MCF 10A (cell line): ENCODE measurements around the gene ZFYVE9. TPM values are rescaled to one million over a fixed set of nuclear protein-coding genes. Genes with fewer than 3 reads are reported as not detected.
A peak's percentile ranks its signal among the peaks of the same experiment; 100 is the strongest.

Source experiments
- BruUV-seq: library from RNA; stranded (reverse); fragments of 400-500 nt; replicated peaks from 2 replicates; lab custom pipeline; 2021; lab: Mats Ljungman, UMichigan
- CTCF ChIA-PET: fragments of 300-600 bp; sonication (Branson Sonifier 250); formaldehyde crosslinking; extraction: SDS; loops from one replicate; lab custom pipeline; 2021; ENCODE audit warnings: antibody characterized with exemption, inconsistent platforms; lab: Yijun Ruan, JAX
- POLR2A ChIA-PET: fragments of 300-600, 350-650 bp; sonication (Branson Sonifier 250); formaldehyde crosslinking; extraction: SDS; loops from one replicate; lab custom pipeline; 2020; ENCODE audit warnings: antibody characterized with exemption, inconsistent platforms; lab: Yijun Ruan, JAX
- DNase-seq: peaks from one replicate; pipeline ENCODE4 v3.0.0-alpha.2; 2018; ENCODE audit not compliant: unreplicated experiment
- H3K27ac Mint-ChIP-seq: one replicate; pipeline ENCODE4 v1.8.0; 2022; ENCODE audit warnings: mild to moderate bottlenecking, low read depth, mixed read lengths; ENCODE audit not compliant: unreplicated experiment
- H3K27me3 Mint-ChIP-seq: one replicate; pipeline ENCODE4 v1.8.0; 2022; ENCODE audit warnings: mixed read lengths; ENCODE audit not compliant: insufficient read depth, unreplicated experiment
- H3K36me3 Mint-ChIP-seq: one replicate; pipeline ENCODE4 v1.8.0; 2022; ENCODE audit warnings: mild to moderate bottlenecking, moderate library complexity, mixed read lengths; ENCODE audit not compliant: insufficient read depth, unreplicated experiment
- H3K4me1 Mint-ChIP-seq: one replicate; pipeline ENCODE4 v1.8.0; 2022; ENCODE audit warnings: mixed read lengths; ENCODE audit not compliant: insufficient read depth, unreplicated experiment
- H3K4me3 Mint-ChIP-seq: one replicate; pipeline ENCODE4 v1.8.0; 2022; ENCODE audit warnings: mild to moderate bottlenecking, moderate library complexity, mixed read lengths; ENCODE audit not compliant: unreplicated experiment
- H3K9me3 Mint-ChIP-seq: one replicate; pipeline ENCODE4 v1.8.0; 2022; ENCODE audit warnings: mixed read lengths; ENCODE audit not compliant: unreplicated experiment
- intact Hi-C: fragments of 100-400 bp; cut with micrococcal nuclease; formaldehyde crosslinking; loops from 2 replicates; pipeline ENCODE4 v1.14.1; 2022
- total RNA-seq: library from RNA; stranded (reverse); gene quantifications from 2 replicates; pipeline ENCODE4 v1.2.3, GENCODE V29; 2022
- TF ChIP-seq, protein P1 (sequence below): fragments of 200-600 bp; IDR thresholded peaks from one replicate; pipeline ENCODE4 v1.8.0; 2022; ENCODE audit warnings: antibody characterized with exemption, mild to moderate bottlenecking; ENCODE audit not compliant: unreplicated experiment

The ZFYVE9 gene
- total RNA-seq, 1 experiment from 2014 or later = 23.9 TPM

DNA sequence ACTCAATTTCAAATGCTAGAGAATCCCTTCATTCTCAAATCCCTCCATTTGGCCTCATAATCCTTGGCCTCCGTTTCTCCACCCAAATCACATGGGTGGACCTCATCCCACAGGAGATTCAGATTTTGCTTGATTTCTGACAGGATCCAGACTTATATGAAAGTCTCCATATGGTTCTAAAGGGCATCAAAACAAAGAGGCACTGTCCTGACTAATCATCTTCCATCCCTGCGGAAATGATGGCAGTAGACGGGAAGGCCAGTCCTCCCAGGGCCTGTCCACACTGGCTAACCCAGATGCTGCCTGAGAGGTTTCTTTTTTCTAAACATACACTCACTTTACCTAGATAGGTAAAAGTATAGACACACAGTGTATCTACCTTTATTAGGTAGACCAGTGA lies 243.5 kb downstream of the ZFYVE9 start:
- Mint-ChIP-seq H3K9me3 (no peaks in the 10 kb centered on the region), H3K27ac (no peak overlapping the region), H3K4me1 (no peaks in the 10 kb centered on the region), H3K27me3 (no peaks in the 10 kb centered on the region), H3K4me3 (no peak overlapping the region), H3K36me3 (peaks cover 42% of the 10 kb centered on the region)
- ChIA-PET CTCF (no interaction called here), POLR2A (no interaction called here)
- DNase-seq = no peak
- TF ChIP-seq, protein P1, sequence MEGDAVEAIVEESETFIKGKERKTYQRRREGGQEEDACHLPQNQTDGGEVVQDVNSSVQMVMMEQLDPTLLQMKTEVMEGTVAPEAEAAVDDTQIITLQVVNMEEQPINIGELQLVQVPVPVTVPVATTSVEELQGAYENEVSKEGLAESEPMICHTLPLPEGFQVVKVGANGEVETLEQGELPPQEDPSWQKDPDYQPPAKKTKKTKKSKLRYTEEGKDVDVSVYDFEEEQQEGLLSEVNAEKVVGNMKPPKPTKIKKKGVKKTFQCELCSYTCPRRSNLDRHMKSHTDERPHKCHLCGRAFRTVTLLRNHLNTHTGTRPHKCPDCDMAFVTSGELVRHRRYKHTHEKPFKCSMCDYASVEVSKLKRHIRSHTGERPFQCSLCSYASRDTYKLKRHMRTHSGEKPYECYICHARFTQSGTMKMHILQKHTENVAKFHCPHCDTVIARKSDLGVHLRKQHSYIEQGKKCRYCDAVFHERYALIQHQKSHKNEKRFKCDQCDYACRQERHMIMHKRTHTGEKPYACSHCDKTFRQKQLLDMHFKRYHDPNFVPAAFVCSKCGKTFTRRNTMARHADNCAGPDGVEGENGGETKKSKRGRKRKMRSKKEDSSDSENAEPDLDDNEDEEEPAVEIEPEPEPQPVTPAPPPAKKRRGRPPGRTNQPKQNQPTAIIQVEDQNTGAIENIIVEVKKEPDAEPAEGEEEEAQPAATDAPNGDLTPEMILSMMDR = no peak
- intact Hi-C loops = no loop called here
- no TSS peak for BruUV-seq

DNA sequence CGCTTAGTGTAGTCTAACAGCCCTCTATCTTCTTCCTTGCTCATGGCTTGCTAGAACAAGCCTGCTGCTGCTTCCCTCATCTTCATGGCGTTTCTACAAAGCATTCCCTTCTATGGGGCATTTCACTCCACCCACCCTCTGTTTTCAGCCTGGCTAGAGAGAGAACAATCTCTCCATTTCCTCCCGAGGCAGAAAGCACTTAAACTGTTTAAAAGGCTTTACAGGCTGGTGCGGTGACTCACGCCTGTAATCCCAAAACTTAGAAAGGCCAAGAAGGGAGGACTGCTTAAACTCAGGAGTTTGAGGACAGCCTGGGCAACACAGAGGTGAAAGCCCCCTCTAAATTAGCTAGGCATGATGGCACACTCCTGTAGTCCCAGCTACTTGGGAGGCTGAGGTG lies 244.6 kb downstream of the ZFYVE9 start:
- H3K27me3 Mint-ChIP-seq = no peaks in the 10 kb centered on the region
- no peak overlapping the region for H3K4me3 Mint-ChIP-seq
- no peak for DNase-seq
- intact Hi-C loops = no loop called here
- H3K27ac Mint-ChIP-seq = no peak overlapping the region
- H3K9me3 Mint-ChIP-seq = no peaks in the 10 kb centered on the region
- TF ChIP-seq, protein P1 = no peak
- BruUV-seq = no TSS peak
- no peaks in the 10 kb centered on the region for H3K4me1 Mint-ChIP-seq
- ChIA-PET CTCF (interaction anchor here (0.6 kb wide), 1 partner anchor 164 kb away, joined by 4 read pairs; no protein-coding TSS in a partner anchor), POLR2A (no interaction called here)
- peaks cover 42% of the 10 kb centered on the region for H3K36me3 Mint-ChIP-seq

- Mint-ChIP-seq H3K4me3 (no peak overlapping the region), H3K4me1 (no peaks in the 10 kb centered on the region)
- POLR2A ChIA-PET = interaction anchor here (0.6 to 2.4 kb wide), 3 partner anchors 11 to 78 kb away, joined by 3 to 9 read pairs (median 6); partner anchors contain the start of genes ORC1 and PRPF38A
Measured at GRCh38 chr1:52393174-52393573, 251.3 kb downstream of the ZFYVE9 start.

More at GRCh38 chr1:52393174-52393573, 251.3 kb downstream of the ZFYVE9 start:
- H3K36me3 Mint-ChIP-seq = peaks cover 29% of the 10 kb centered on the region
- H3K27me3 Mint-ChIP-seq = no peaks in the 10 kb centered on the region
- DNase-seq = no peak
- H3K27ac Mint-ChIP-seq = peak overlapping the region; percentile 22
- intact Hi-C loops = no loop called here
- TF ChIP-seq, protein P1 = no peak
- no TSS peak for BruUV-seq
- CTCF ChIA-PET = no interaction called here
- no peaks in the 10 kb centered on the region for H3K9me3 Mint-ChIP-seq

Other genes starting within 250 kb of the ZFYVE9 start
- 0.02 and 0.05 TPM in 2 replicates for gene RAB3B, start 151.4 kb upstream of the ZFYVE9 start, total RNA-seq
- 6.5 and 7.0 TPM in 2 replicates for gene KTI12, start 108.3 kb upstream of the ZFYVE9 start, total RNA-seq
- 102 and 122 TPM in 2 replicates for gene TXNDC12, start 86.9 kb upstream of the ZFYVE9 start, total RNA-seq
- 76.0 and 77.0 TPM in 2 replicates for gene BTF3L4, start 85.8 kb upstream of the ZFYVE9 start, total RNA-seq
- 28.4 and 29.5 TPM in 2 replicates for gene CC2D1B, start 224.1 kb downstream of the ZFYVE9 start, total RNA-seq